Dendritic cell treated with granulocyte-macrophage colony-stimulating factor and Interleukin-4, amounts not matched to agents 40 ng/mL and 50 ng/mL, for 4 days (primary cell): ENCODE results near the gene CCDC91.
A peak's percentile ranks its signal among the peaks of the same experiment; 100 is the strongest.

Experiments
- H3K27ac Mint-ChIP-seq: one replicate; pipeline ENCODE4 v1.8.0; 2022; ENCODE audit warnings: mild to moderate bottlenecking, mixed read lengths
- H3K27me3 Mint-ChIP-seq: one replicate; pipeline ENCODE4 v1.8.0; 2022; ENCODE audit warnings: mild to moderate bottlenecking, mixed read lengths
- H3K36me3 Mint-ChIP-seq: one replicate; pipeline ENCODE4 v1.8.0; 2022; ENCODE audit warnings: low read depth, mixed read lengths
- H3K4me1 Mint-ChIP-seq: one replicate; pipeline ENCODE4 v1.8.0; 2022; ENCODE audit warnings: low read depth, mixed read lengths
- H3K4me3 Mint-ChIP-seq: one replicate; pipeline ENCODE4 v1.8.0; 2022; ENCODE audit warnings: mild to moderate bottlenecking, moderate library complexity, mixed read lengths
- H3K9me3 Mint-ChIP-seq: one replicate; pipeline ENCODE4 v1.8.0; 2022; ENCODE audit warnings: mixed read lengths
- intact Hi-C: fragments of 100-400 bp; cut with micrococcal nuclease; formaldehyde crosslinking; loops from one replicate; pipeline ENCODE4 v1.15.0; 2022

CCDC91 gene

DNA sequence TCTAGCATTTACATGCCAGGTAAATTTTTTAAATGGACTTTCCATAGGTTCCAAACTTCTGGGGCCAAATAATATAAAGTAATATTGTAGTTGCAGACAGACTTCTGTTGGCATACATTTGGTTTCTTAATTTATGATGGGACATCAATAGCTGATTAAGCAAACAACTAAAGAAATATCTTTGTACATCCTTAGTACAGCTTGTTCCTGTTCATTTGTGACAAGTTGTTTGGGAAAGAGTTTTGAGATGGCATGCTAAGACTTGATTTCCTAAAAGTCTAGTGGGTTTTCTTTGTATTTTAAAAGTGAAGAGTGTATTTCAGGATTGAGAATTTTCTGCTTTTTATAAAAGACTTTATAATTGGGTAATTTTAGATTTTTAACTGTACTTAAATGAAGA is 41.0 kb downstream of the CCDC91 start:
- no peak overlapping the region for H3K4me3 Mint-ChIP-seq
- intact Hi-C loops = no loop called here
- H3K27me3 Mint-ChIP-seq = no peaks in the 10 kb centered on the region
- peaks cover 6% of the 10 kb centered on the region for H3K36me3 Mint-ChIP-seq
- no peak overlapping the region for H3K27ac Mint-ChIP-seq
- H3K4me1 Mint-ChIP-seq = peaks cover 27% of the 10 kb centered on the region
- peaks cover 17% of the 10 kb centered on the region for H3K9me3 Mint-ChIP-seq

DNA sequence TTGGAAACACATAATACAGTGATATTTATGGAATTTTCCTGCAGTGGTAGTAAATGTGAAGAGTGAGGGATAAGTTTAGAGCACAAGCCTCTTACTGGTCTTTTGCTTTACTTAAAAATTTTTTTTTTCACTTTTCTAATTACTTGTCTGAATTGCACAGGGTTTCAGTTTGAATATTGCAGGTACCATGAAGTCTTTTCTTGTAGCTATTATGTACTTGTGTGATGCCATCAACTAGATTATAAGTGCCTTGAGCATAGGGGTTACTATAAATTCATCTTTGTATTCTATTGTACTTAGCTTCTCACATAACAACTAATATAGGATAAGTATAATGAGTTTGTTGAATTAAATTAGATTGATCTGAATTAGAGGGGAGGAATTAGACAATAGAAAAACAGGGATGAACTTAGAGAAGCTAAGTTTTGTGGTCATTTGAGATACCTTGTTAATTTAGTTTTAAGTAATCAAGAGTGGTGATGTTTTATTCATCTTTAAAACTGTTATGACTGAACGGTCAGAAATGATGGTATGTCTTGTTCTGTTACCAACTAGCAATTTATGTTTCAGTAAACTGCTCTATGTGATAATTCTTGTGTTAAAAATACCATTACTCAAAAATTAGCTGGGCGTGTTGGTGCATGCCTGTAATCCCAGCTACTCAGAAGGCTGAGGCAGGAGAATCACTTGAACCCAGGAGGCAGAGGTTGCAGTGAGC is 42.1 kb downstream of the CCDC91 start:
- Mint-ChIP-seq H3K9me3 (peaks cover 6% of the 10 kb centered on the region), H3K4me1 (peaks cover 17% of the 10 kb centered on the region), H3K27ac (no peak overlapping the region), H3K27me3 (no peaks in the 10 kb centered on the region), H3K4me3 (no peak overlapping the region), H3K36me3 (no peaks in the 10 kb centered on the region)
- intact Hi-C loops = no loop called here

DNA sequence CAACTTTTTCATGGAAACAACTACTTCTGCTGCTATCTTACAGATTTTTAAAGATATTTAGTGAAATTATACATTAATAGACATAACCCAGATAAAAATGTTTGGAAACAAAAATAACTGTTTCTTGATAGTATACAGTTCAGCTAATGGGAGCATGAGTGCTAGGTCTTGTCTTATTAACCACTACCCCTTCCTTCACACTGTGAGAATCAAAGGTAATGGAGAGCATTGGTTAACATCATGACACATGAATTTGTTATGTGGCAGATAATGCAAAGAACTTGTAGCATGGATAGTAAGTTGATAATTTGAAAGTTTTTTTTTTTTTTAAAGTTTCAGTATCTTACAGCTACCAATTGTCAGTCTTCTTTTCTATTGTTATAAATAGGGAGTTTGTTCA is 44.2 kb downstream of the CCDC91 start:
- no peaks in the 10 kb centered on the region for H3K9me3 Mint-ChIP-seq
- H3K27ac Mint-ChIP-seq = no peak overlapping the region
- H3K4me3 Mint-ChIP-seq = no peak overlapping the region
- intact Hi-C loops = no loop called here
- no peaks in the 10 kb centered on the region for H3K36me3 Mint-ChIP-seq
- H3K4me1 Mint-ChIP-seq = peaks cover 7% of the 10 kb centered on the region
- H3K27me3 Mint-ChIP-seq = no peaks in the 10 kb centered on the region

GRCh38 chr12:28235015-28235414 is 44.8 kb downstream of the CCDC91 start:
- H3K4me1 Mint-ChIP-seq = peaks cover under 1% of the 10 kb centered on the region
- H3K27ac Mint-ChIP-seq = no peak overlapping the region
- H3K27me3 Mint-ChIP-seq = no peaks in the 10 kb centered on the region
- no peaks in the 10 kb centered on the region for H3K36me3 Mint-ChIP-seq
- H3K9me3 Mint-ChIP-seq = no peaks in the 10 kb centered on the region
- intact Hi-C loops = no loop called here
- H3K4me3 Mint-ChIP-seq = no peak overlapping the region

- H3K27me3 Mint-ChIP-seq = no peaks in the 10 kb centered on the region
- no peak overlapping the region for H3K27ac Mint-ChIP-seq
- no peaks in the 10 kb centered on the region for H3K36me3 Mint-ChIP-seq
- H3K4me1 Mint-ChIP-seq = no peaks in the 10 kb centered on the region
- H3K4me3 Mint-ChIP-seq = no peak overlapping the region
- intact Hi-C loops = no loop called here
- no peaks in the 10 kb centered on the region for H3K9me3 Mint-ChIP-seq
Measured at GRCh38 chr12:28235985-28236384, 45.7 kb downstream of the CCDC91 start.

GRCh38 chr12:28237423-28237822 is 47.2 kb downstream of the CCDC91 start:
- Mint-ChIP-seq H3K27ac (no peak overlapping the region), H3K9me3 (peaks cover 6% of the 10 kb centered on the region), H3K4me1 (peaks cover 4% of the 10 kb centered on the region), H3K4me3 (no peak overlapping the region), H3K27me3 (no peaks in the 10 kb centered on the region), H3K36me3 (peaks cover 5% of the 10 kb centered on the region)
- intact Hi-C loops = no loop called here

DNA sequence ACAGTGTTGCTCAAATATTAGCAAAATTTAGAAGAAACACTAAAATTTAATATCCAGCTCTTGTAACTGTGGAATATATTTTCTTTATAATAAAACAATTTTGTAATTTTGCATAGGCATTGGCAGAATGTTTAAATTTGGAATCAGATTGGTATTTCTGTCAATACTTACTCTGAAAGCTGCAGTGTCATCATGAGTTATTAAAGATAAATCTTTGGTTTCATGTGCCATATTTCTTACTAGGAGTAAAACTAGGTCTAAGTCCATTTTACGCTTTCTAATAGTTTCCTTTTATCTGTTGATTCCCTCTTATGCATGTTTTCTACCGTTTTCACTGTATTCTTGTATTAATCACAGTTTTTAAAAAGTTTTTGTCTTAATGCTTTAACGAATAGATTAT is 49.7 kb downstream of the CCDC91 start:
- peaks cover 13% of the 10 kb centered on the region for H3K4me1 Mint-ChIP-seq
- intact Hi-C loops = no loop called here
- H3K4me3 Mint-ChIP-seq = no peak overlapping the region
- peaks cover 10% of the 10 kb centered on the region for H3K9me3 Mint-ChIP-seq
- peaks cover 7% of the 10 kb centered on the region for H3K36me3 Mint-ChIP-seq
- H3K27me3 Mint-ChIP-seq = no peaks in the 10 kb centered on the region
- no peak overlapping the region for H3K27ac Mint-ChIP-seq

DNA sequence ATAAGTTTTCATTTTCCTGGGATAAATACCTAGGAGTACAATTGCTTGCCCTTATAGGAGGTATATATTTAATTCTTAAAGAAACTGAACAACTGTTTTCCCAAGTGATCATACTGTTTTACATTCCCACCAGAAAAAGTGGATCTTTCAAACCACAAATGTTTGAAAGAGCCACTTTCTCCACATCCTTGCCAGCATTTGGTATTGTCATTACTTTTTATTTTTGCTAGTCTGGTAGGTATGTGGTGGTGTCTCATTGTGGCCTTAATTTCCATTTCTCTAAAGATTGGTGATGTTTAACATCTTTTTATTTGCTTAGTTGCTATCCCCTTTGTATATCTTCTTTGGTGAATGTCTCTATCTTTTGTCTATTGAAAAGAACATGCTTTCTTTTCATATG is 50.6 kb downstream of the CCDC91 start:
- Mint-ChIP-seq H3K27me3 (no peaks in the 10 kb centered on the region), H3K4me3 (no peak overlapping the region), H3K4me1 (peaks cover 13% of the 10 kb centered on the region), H3K36me3 (peaks cover 7% of the 10 kb centered on the region), H3K9me3 (peaks cover 10% of the 10 kb centered on the region), H3K27ac (no peak overlapping the region)
- intact Hi-C loops = no loop called here

DNA sequence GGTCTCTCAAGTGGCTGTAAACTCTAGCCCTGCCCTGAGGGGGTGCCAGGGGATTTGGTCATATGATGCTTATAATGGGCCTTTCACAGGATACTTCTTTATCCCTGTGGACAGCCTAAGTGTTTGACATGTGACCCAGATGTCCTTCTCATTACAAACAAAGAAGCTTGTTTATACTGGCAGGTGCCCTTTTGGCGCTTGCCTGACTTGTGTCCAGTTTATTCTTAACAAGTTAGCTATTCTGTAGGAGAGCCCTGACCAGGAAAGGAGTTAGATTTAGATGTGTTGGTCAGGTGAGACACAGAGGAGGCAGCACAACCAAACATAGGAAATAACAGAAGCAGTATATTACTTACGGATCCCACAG is 51.9 kb downstream of the CCDC91 start:
- H3K27me3 Mint-ChIP-seq = no peaks in the 10 kb centered on the region
- H3K9me3 Mint-ChIP-seq = peaks cover 10% of the 10 kb centered on the region
- intact Hi-C loops = no loop called here
- H3K36me3 Mint-ChIP-seq = peaks cover 7% of the 10 kb centered on the region
- H3K4me1 Mint-ChIP-seq = peaks cover 13% of the 10 kb centered on the region
- peak overlapping the region; percentile 69 for H3K27ac Mint-ChIP-seq
- no peak overlapping the region for H3K4me3 Mint-ChIP-seq

GRCh38 chr12:28242496-28243309 is 52.4 kb downstream of the CCDC91 start:
- H3K27ac Mint-ChIP-seq = peak overlapping the region; percentile 69
- H3K9me3 Mint-ChIP-seq = peaks cover 10% of the 10 kb centered on the region
- intact Hi-C loops = no loop called here
- peaks cover 7% of the 10 kb centered on the region for H3K36me3 Mint-ChIP-seq
- H3K4me3 Mint-ChIP-seq = no peak overlapping the region
- H3K27me3 Mint-ChIP-seq = no peaks in the 10 kb centered on the region
- H3K4me1 Mint-ChIP-seq = peaks cover 14% of the 10 kb centered on the region

- Mint-ChIP-seq H3K27ac (peak overlapping the region; percentile 69), H3K9me3 (peaks cover 10% of the 10 kb centered on the region), H3K4me3 (no peak overlapping the region), H3K27me3 (no peaks in the 10 kb centered on the region), H3K36me3 (peaks cover 7% of the 10 kb centered on the region), H3K4me1 (peaks cover 19% of the 10 kb centered on the region)
- intact Hi-C loops = no loop called here
Measured at GRCh38 chr12:28243310-28243633, 53.0 kb downstream of the CCDC91 start.

DNA sequence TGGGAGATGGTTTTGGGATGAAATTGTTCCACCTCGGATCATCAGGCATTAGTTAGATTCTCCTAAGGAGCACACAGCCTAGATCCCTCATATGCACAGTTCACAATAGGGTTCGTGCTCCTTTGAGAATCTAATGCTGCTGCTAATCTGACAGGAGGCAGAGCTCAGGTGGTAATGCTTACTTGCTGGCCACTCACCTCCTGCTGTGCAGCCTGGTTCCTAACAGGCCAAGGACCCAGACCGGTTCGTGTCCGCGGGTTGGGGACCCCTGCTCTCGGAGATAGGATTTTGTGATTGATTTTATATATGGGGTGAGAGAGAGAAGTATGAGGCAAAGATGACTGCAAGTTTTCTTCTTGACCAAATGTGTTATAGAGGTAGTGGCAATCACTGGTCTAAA is 57.5 kb downstream of the CCDC91 start:
- peaks cover under 1% of the 10 kb centered on the region for H3K9me3 Mint-ChIP-seq
- H3K4me1 Mint-ChIP-seq = peaks cover 35% of the 10 kb centered on the region
- no peak overlapping the region for H3K4me3 Mint-ChIP-seq
- intact Hi-C loops = no loop called here
- H3K27ac Mint-ChIP-seq = peak overlapping the region; percentile 48
- no peaks in the 10 kb centered on the region for H3K27me3 Mint-ChIP-seq
- H3K36me3 Mint-ChIP-seq = no peaks in the 10 kb centered on the region

DNA sequence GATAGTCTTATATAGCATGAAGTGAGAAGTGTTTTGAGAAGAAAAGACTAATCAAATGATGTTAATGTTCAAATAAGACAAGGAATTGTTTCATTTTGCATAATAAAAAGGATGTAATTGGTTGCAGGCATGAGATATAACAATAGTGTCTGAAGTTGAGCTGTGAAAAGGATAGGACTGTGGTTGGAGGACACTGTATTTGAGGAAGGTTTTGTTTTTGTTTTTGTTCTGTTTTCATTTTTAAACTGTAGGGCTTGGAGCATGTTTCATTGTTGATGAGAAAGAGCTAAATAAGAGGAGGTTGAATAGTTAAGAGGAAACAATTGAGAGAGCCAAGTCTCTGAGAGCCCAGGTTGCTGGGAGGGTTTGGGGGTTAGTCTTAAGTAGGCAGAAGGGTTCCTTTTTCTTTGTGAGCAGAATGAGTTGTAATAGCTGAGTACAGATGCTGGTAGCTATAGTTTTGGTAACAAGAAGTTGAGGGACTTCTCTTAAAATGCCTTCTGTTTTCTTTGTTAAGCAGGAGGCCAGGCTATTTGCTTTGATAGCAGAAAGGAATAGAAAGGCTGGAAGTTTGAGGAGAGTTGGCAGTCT is 58.4 kb downstream of the CCDC91 start:
- H3K9me3 Mint-ChIP-seq = no peaks in the 10 kb centered on the region
- intact Hi-C loops = no loop called here
- peak overlapping the region; percentile 48 for H3K27ac Mint-ChIP-seq
- H3K4me3 Mint-ChIP-seq = no peak overlapping the region
- H3K4me1 Mint-ChIP-seq = peaks cover 35% of the 10 kb centered on the region
- H3K36me3 Mint-ChIP-seq = no peaks in the 10 kb centered on the region
- H3K27me3 Mint-ChIP-seq = no peaks in the 10 kb centered on the region

DNA sequence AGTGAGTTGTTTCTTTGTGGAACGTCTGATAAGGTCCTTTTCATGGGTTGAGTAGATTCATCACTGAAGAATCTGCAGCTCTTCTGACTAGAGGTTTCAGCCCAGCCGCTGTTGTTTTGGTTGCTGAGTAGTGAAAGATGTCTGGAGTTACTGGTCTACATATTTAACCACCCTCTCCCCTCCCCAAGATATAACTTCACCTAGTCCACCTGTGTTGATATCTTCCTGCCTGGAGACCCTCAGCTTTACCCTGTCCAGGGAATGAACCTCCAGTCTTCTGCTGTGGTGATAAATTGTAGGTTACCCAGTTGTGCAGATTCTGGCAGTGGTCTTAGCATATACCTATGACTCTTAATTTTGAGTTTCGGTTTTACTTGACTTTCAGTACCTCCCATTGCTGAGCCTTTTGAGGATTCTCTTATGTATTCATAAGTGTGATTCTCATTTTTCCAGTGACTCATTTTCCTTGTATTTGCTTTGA is 62.9 kb downstream of the CCDC91 start:
- intact Hi-C loops = no loop called here
- H3K36me3 Mint-ChIP-seq = no peaks in the 10 kb centered on the region
- no peak overlapping the region for H3K4me3 Mint-ChIP-seq
- peaks cover 30% of the 10 kb centered on the region for H3K4me1 Mint-ChIP-seq
- H3K27me3 Mint-ChIP-seq = no peaks in the 10 kb centered on the region
- H3K9me3 Mint-ChIP-seq = no peaks in the 10 kb centered on the region
- H3K27ac Mint-ChIP-seq = no peak overlapping the region
